ENCODE measurements around the gene ZBTB5. TPM values are rescaled to one million over a fixed set of nuclear protein-coding genes. Genes with fewer than 3 reads are reported as not detected.
"Not testable (repeated sequence)": the region's sequence is repeated elsewhere in the genome, so short reads cannot be mapped to it uniquely, and the experiment has no call there.

Gene ZBTB5
- total RNA-seq, 2 experiments from 2014 or later: 8.3 to 9.3 TPM

- ChIA-PET POLR2A (no interaction called here), CTCF (interaction anchor here (0.9 to 1.7 kb wide), 4 partner anchors 11 to 114 kb away, joined by 3 to 6 read pairs (median 3); partner anchors contain the start of gene ZBTB5)
- intact Hi-C loops (cut with micrococcal nuclease): loop anchor here (10.0 kb wide), 1 partner anchor 274 kb away; the partner anchor contains the start of gene TRMT10B
- Mint-ChIP-seq H3K36me3 (no peaks in the 10 kb centered on the region), H3K27ac (no peak overlapping the region), H3K27me3 (peaks cover 32% of the 10 kb centered on the region), H3K9me3 (no peaks in the 10 kb centered on the region), H3K4me3 (no peak overlapping the region), H3K4me1 (ENCODE audit: low read depth) (peaks cover 9% of the 10 kb centered on the region)
- no peak for DNase-seq
Measured at GRCh38 chr9:37480759-37481158, 15.5 kb upstream of the ZBTB5 start.

GRCh38 chr9:37477987-37478619 is 12.9 kb upstream of the ZBTB5 start:
- intact Hi-C loops (cut with micrococcal nuclease); DNase-seq; POLR2A ChIA-PET; H3K4me1 Mint-ChIP-seq (ENCODE audit: low read depth); H3K27ac Mint-ChIP-seq; H3K4me3 Mint-ChIP-seq; CTCF ChIA-PET; H3K36me3 Mint-ChIP-seq: not testable (repeated sequence)
- Mint-ChIP-seq H3K27me3 (peaks cover 33% of the 10 kb centered on the region), H3K9me3 (peaks cover 19% of the 10 kb centered on the region)

- intact Hi-C loops (cut with micrococcal nuclease); DNase-seq; H3K4me3 Mint-ChIP-seq; H3K36me3 Mint-ChIP-seq; H3K4me1 Mint-ChIP-seq (ENCODE audit: low read depth); POLR2A ChIA-PET; CTCF ChIA-PET; H3K27ac Mint-ChIP-seq: not testable (repeated sequence)
- Mint-ChIP-seq H3K9me3 (peaks cover 19% of the 10 kb centered on the region), H3K27me3 (peaks cover 33% of the 10 kb centered on the region)
Measured at GRCh38 chr9:37477443-37477842, 12.2 kb upstream of the ZBTB5 start.

DNA sequence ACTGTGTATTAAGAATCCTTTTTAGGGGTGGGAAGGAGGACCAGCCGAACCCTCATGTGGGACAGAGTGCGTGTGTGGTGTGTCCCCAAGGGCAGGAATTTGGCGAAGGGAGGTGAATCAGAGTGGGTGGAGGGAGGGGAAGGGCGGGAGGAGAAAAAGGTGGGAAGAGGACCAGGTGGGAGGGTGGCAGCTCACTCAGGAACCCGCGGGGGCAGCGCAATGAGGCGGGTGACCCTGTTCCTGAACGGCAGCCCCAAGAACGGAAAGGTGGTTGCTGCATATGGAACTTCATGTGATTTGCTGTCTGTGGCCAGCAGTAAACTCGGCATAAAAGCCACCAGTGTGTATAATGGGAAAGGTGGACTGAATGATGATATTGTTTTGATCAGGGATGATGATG is 11.7 kb upstream of the ZBTB5 start:
- H3K27me3 Mint-ChIP-seq: peaks cover 33% of the 10 kb centered on the region
- H3K9me3 Mint-ChIP-seq: peaks cover 19% of the 10 kb centered on the region
- POLR2A ChIA-PET: no interaction called here
- CTCF ChIA-PET: no interaction called here
- no peak overlapping the region for H3K4me3 Mint-ChIP-seq
- intact Hi-C loops (cut with micrococcal nuclease): no loop called here
- peaks cover 5% of the 10 kb centered on the region for H3K36me3 Mint-ChIP-seq
- peaks cover 6% of the 10 kb centered on the region for H3K4me1 Mint-ChIP-seq (ENCODE audit: low read depth)
- no peak overlapping the region for H3K27ac Mint-ChIP-seq
- no peak for DNase-seq

DNA sequence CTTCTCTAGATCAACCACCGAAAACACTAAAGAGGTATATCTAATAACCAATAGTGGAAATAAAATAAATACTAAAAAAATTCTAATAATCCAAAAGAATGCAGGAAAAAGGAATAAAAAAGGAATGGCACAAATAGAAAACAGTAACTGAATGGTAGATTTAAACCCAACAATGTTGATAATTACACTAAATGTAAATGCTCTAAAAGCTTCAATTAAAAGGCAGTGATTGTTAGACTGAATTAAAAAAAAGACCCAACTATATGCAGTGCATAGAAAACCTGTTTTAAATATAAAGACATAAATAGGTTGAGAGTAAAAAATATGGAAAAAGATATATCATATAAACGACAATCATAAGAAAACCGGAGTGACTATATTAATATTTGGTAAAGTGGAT is 9.2 kb upstream of the ZBTB5 start:
- POLR2A ChIA-PET: no interaction called here
- Mint-ChIP-seq H3K36me3 (peaks cover 5% of the 10 kb centered on the region), H3K4me3 (no peak overlapping the region), H3K4me1 (ENCODE audit: low read depth) (peaks cover 8% of the 10 kb centered on the region), H3K27me3 (peaks cover 23% of the 10 kb centered on the region), H3K27ac (no peak overlapping the region), H3K9me3 (peaks cover 19% of the 10 kb centered on the region)
- CTCF ChIA-PET: no interaction called here
- no peak for DNase-seq
- intact Hi-C loops (cut with micrococcal nuclease): no loop called here

GRCh38 chr9:37473982-37474381 is 8.7 kb upstream of the ZBTB5 start:
- H3K27ac Mint-ChIP-seq; DNase-seq; H3K36me3 Mint-ChIP-seq; CTCF ChIA-PET; H3K4me1 Mint-ChIP-seq (ENCODE audit: low read depth); H3K4me3 Mint-ChIP-seq; intact Hi-C loops (cut with micrococcal nuclease); POLR2A ChIA-PET: not testable (repeated sequence)
- Mint-ChIP-seq H3K27me3 (peaks cover 20% of the 10 kb centered on the region), H3K9me3 (peaks cover 19% of the 10 kb centered on the region)

- intact Hi-C loops (cut with micrococcal nuclease): no loop called here
- Mint-ChIP-seq H3K27ac (peak overlapping the region; percentile 5), H3K27me3 (peaks cover 6% of the 10 kb centered on the region), H3K9me3 (peaks cover 19% of the 10 kb centered on the region), H3K36me3 (peaks cover 5% of the 10 kb centered on the region), H3K4me3 (peak overlapping the region; percentile 28), H3K4me1 (ENCODE audit: low read depth) (peaks cover 8% of the 10 kb centered on the region)
- DNase-seq: no peak
- ChIA-PET POLR2A (no interaction called here), CTCF (no interaction called here)
Measured at GRCh38 chr9:37471942-37472684, 6.9 kb upstream of the ZBTB5 start.

DNA sequence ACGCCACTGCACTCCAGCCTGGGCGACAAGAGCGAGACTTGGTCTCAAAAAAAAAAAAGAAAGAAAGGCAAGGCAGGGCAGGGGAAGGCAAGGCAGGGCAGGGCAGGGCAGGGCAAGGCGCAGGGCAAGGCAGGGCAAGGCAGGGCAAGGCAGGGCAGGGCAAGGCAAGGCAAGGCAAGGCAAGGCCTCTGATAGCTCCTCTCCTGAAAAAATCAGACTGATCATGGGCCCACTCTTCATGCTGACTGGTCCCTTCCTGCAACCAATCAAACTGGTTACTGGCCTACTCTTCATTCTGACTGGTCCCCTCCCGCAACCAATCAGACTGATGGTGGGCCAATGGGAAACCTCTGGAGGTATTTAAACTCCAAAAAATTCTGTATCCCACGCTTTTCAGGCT is 3.4 kb upstream of the ZBTB5 start:
- H3K4me3 Mint-ChIP-seq: no peak overlapping the region
- peaks cover 4% of the 10 kb centered on the region for H3K36me3 Mint-ChIP-seq
- intact Hi-C loops (cut with micrococcal nuclease): loop anchor here (5.0 kb wide), 1 partner anchor 124 kb away; the partner anchor contains the start of gene TOMM5
- H3K4me1 Mint-ChIP-seq (ENCODE audit: low read depth): peaks cover 19% of the 10 kb centered on the region
- H3K9me3 Mint-ChIP-seq: peaks cover 5% of the 10 kb centered on the region
- H3K27me3 Mint-ChIP-seq: no peaks in the 10 kb centered on the region
- ChIA-PET POLR2A (no interaction called here), CTCF (no interaction called here)
- no peak for DNase-seq
- H3K27ac Mint-ChIP-seq: no peak overlapping the region

DNA sequence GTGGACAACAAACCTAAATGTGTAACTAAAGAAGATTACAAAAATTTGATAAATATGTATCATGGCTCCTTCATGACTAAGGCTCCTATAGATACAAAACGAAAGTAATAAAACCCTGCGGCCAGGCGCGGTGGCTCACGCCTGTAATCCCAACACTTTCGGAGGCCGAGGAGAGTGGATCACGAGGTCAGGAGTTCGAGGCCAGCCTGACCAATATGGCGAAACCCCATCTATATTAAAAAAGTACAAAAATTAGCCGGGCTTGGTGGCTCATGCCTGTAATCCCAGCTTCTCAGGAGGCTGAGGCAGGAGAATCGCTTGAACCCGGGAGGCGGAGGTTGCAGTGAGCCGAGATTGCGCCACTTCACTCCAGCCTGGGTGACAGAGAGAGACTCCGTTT is 2.3 kb upstream of the ZBTB5 start:
- POLR2A ChIA-PET, DNase-seq, H3K27ac Mint-ChIP-seq, H3K36me3 Mint-ChIP-seq, H3K4me3 Mint-ChIP-seq, CTCF ChIA-PET, H3K27me3 Mint-ChIP-seq, H3K9me3 Mint-ChIP-seq: not testable (repeated sequence)
- H3K4me1 Mint-ChIP-seq (ENCODE audit: low read depth): peaks cover 30% of the 10 kb centered on the region
- intact Hi-C loops (cut with micrococcal nuclease): loop anchor here (5.0 kb wide), 1 partner anchor 125 kb away; the partner anchor contains the start of gene TOMM5

DNA sequence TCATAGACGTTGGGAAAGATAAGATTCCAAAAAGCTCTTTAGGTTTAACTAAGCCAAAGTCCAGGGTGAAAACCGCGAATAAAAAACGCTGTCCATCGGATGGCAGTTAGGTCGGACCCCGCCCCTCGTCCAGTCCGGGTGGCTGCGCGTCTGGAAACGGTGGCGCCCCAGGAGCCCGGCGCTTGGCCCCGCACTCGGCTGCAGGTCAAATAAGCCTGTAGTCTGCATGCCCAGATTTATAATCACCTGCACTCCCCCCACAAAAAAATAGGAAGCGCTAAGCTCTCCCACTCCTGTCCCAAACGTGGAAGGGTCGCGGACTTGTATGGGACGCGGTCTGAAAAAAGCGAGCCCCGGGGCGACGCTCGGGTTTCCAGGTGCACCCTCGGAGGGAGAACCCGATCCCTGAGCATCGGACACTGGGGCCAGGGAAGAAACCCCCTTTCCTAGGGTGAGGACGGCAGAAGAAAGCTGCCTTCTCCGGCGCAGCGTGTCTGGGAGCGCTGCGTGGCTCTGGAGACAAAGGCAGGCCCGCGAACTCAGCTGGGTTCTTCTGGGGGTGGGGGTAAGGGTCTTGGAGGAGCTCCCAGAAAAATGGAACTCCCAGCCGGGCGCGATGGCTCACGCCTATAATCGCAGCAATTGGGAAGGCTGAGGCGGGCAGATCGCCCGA is 923 bp upstream of the ZBTB5 start:
- peak overlapping the region; percentile 97 for H3K4me3 Mint-ChIP-seq
- ChIA-PET POLR2A (interaction anchor here (0.6 to 3.2 kb wide), 8 partner anchors 9 to 126 kb away, joined by 3 to 23 read pairs (median 4); partner anchors contain the start of genes FBXO10, POLR1E and TOMM5), CTCF (interaction anchor here (1.9 kb wide), 2 partner anchors 15 to 55 kb away, joined by 6 read pairs; no protein-coding TSS in a partner anchor)
- H3K9me3 Mint-ChIP-seq: no peaks in the 10 kb centered on the region
- peaks cover 6% of the 10 kb centered on the region for H3K36me3 Mint-ChIP-seq
- DNase-seq: peak; percentile 43
- intact Hi-C loops (cut with micrococcal nuclease): loop anchor here (5.0 kb wide), 1 partner anchor 126 kb away; the partner anchor contains the start of gene TOMM5
- peaks cover 29% of the 10 kb centered on the region for H3K4me1 Mint-ChIP-seq (ENCODE audit: low read depth)
- H3K27ac Mint-ChIP-seq: peak overlapping the region; percentile 95
- H3K27me3 Mint-ChIP-seq: no peaks in the 10 kb centered on the region

DNA sequence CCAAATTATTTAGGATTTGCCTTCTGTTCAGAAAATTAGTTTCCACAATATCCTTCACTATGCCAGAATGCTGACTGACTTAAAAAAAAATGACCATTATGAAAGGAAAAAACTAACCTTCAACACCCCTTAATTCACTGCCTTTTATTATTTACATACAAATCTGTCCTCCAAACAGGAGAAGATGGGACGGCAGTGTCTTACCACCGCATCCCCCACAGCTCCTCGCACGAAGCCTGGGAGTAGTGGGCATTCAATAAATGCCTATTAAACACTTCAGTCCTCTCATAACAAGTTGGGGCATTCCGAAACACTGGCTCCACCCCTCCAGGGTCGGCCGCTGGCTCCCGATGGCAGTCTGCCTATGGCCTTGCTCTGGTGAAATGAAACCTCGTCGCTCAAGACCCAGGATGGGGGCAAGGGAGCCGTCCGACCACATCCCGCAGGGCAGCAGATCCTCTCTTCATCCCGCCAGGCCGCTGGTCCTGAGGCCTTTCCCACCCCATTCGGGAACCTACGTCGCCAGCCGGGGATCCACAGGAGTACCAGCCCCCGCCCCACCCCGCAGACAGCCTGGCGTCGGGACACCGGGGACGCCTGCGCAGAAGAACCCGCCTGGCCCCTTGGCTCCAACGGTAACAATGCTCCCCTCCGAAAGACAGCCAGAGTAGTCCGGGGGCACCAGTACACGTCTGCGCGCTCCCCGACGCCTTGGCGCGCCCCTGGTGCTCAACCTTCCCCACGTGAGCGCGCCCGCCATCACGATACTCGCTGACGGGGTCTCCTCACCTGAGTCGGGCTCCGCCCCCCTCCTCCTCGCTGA is 613 bp downstream of the ZBTB5 start:
- Mint-ChIP-seq H3K4me1 (ENCODE audit: low read depth) (peaks cover 29% of the 10 kb centered on the region), H3K4me3 (peak overlapping the region; percentile 97), H3K27ac (peak overlapping the region; percentile 95), H3K27me3 (no peaks in the 10 kb centered on the region), H3K9me3 (no peaks in the 10 kb centered on the region), H3K36me3 (peaks cover 6% of the 10 kb centered on the region)
- POLR2A ChIA-PET: interaction anchor here (0.5 to 3.2 kb wide), 8 partner anchors 8 to 344 kb away, joined by 3 to 23 read pairs (median 4); partner anchors contain the start of genes GRHPR, POLR1E and ZCCHC7
- intact Hi-C loops (cut with micrococcal nuclease): loop anchor here (1.0 to 5.0 kb wide), 8 partner anchors 21 to 439 kb away; partner anchors contain the start of genes GRHPR, POLR1E, TOMM5 and ZCCHC7
- CTCF ChIA-PET: interaction anchor here (1.9 kb wide), 2 partner anchors 17 to 53 kb away, joined by 6 read pairs; no protein-coding TSS in a partner anchor
- DNase-seq: peak; percentile 76
